Measurements from ENCODE around the gene SPOCK1.
A peak's percentile ranks its signal among the peaks of the same experiment; 100 is the strongest.

Gene SPOCK1

GRCh38 chr5:137090151-137090550 is 409.0 kb downstream of the SPOCK1 start:
- H3K36me3 Mint-ChIP-seq (ENCODE audit: low read depth) = no peaks in the 10 kb centered on the region
- no peak overlapping the region for H3K4me3 Mint-ChIP-seq
- peak overlapping the region; percentile 88 to 93 (median 92) for H3K27ac Mint-ChIP-seq
- H3K9me3 Mint-ChIP-seq = no peaks in the 10 kb centered on the region
- H3K27me3 Mint-ChIP-seq (ENCODE audit: low read depth) = peaks cover 11% of the 10 kb centered on the region
- peaks cover 50% of the 10 kb centered on the region for H3K4me1 Mint-ChIP-seq
- TF ChIP-seq CTCF (IDR thresholded peaks at IDR 0.05; ENCODE audit: unreplicated experiment in 3 of 3) = no peak

GRCh38 chr5:137088175-137088574 is 411.0 kb downstream of the SPOCK1 start:
- no peak for TF ChIP-seq CTCF (IDR thresholded peaks at IDR 0.05; ENCODE audit: unreplicated experiment in 3 of 3)

GRCh38 chr5:137086342-137086741 is 412.8 kb downstream of the SPOCK1 start:
- peaks cover 29% of the 10 kb centered on the region for H3K4me1 Mint-ChIP-seq
- no peaks in the 10 kb centered on the region for H3K9me3 Mint-ChIP-seq
- peaks cover 11% of the 10 kb centered on the region for H3K27me3 Mint-ChIP-seq (ENCODE audit: low read depth)
- H3K27ac Mint-ChIP-seq = no peak overlapping the region
- no peak for TF ChIP-seq CTCF (IDR thresholded peaks at IDR 0.05; ENCODE audit: unreplicated experiment in 3 of 3)
- no peak overlapping the region for H3K4me3 Mint-ChIP-seq
- no peaks in the 10 kb centered on the region for H3K36me3 Mint-ChIP-seq (ENCODE audit: low read depth)

More at GRCh38 chr5:137088175-137088574, 411.0 kb downstream of the SPOCK1 start:
- Mint-ChIP-seq H3K4me1 (peaks cover 46% of the 10 kb centered on the region), H3K4me3 (no peak overlapping the region), H3K27ac (peak overlapping the region in 1 of 3 experiments; percentile 18), H3K9me3 (no peaks in the 10 kb centered on the region), H3K27me3 (ENCODE audit: low read depth) (peaks cover 15% of the 10 kb centered on the region), H3K36me3 (ENCODE audit: low read depth) (no peaks in the 10 kb centered on the region)

GRCh38 chr5:137085206-137085605 is 413.9 kb downstream of the SPOCK1 start:
- no peaks in the 10 kb centered on the region for H3K36me3 Mint-ChIP-seq (ENCODE audit: low read depth)
- H3K9me3 Mint-ChIP-seq = no peaks in the 10 kb centered on the region
- no peak overlapping the region for H3K4me3 Mint-ChIP-seq
- peaks cover 16% of the 10 kb centered on the region for H3K27me3 Mint-ChIP-seq (ENCODE audit: low read depth)
- peaks cover 18% of the 10 kb centered on the region for H3K4me1 Mint-ChIP-seq
- no peak for TF ChIP-seq CTCF (IDR thresholded peaks at IDR 0.05; ENCODE audit: unreplicated experiment in 3 of 3)
- H3K27ac Mint-ChIP-seq = no peak overlapping the region

- no peaks in the 10 kb centered on the region for H3K9me3 Mint-ChIP-seq
- H3K27ac Mint-ChIP-seq = no peak overlapping the region
- peaks cover 12% of the 10 kb centered on the region for H3K4me1 Mint-ChIP-seq
- H3K36me3 Mint-ChIP-seq (ENCODE audit: low read depth) = no peaks in the 10 kb centered on the region
- no peak for TF ChIP-seq CTCF (IDR thresholded peaks at IDR 0.05; ENCODE audit: unreplicated experiment in 3 of 3)
- H3K27me3 Mint-ChIP-seq (ENCODE audit: low read depth) = peaks cover 17% of the 10 kb centered on the region
- no peak overlapping the region for H3K4me3 Mint-ChIP-seq
Measured at GRCh38 chr5:137084016-137084415, 415.1 kb downstream of the SPOCK1 start.

- Mint-ChIP-seq H3K36me3 (ENCODE audit: low read depth) (no peaks in the 10 kb centered on the region), H3K27me3 (ENCODE audit: low read depth) (peaks cover 17% of the 10 kb centered on the region), H3K4me3 (no peak overlapping the region), H3K9me3 (no peaks in the 10 kb centered on the region), H3K27ac (no peak overlapping the region), H3K4me1 (peaks cover 11% of the 10 kb centered on the region)
- no peak for TF ChIP-seq CTCF (IDR thresholded peaks at IDR 0.05; ENCODE audit: unreplicated experiment in 3 of 3)
Measured at GRCh38 chr5:137082951-137083350, 416.2 kb downstream of the SPOCK1 start.
